Ishikawa (cell line): Measurements from ENCODE around the gene PSD2.
A peak's percentile ranks its signal among the peaks of the same experiment; 100 is the strongest.

Experiments used
- CEBPB ChIP-seq: IDR thresholded peaks from 2 replicates; pipeline ENCODE4 v1.6.1; 2012
- CREB1 ChIP-seq: IDR thresholded peaks from 2 replicates; pipeline ENCODE4 v1.6.1; 2012; ENCODE audit warnings: low read depth
- EGR1 ChIP-seq: IDR thresholded peaks from 2 replicates; pipeline ENCODE4 v1.6.1; 2012
- EP300 ChIP-seq: IDR thresholded peaks from 2 replicates; pipeline ENCODE4 v1.6.1; 2012; ENCODE audit warnings: borderline replicate concordance
- FOXM1 ChIP-seq: IDR thresholded peaks from 2 replicates; pipeline ENCODE4 v1.6.1; 2012; ENCODE audit warnings: low read depth, borderline replicate concordance
- MAX ChIP-seq: IDR thresholded peaks from 2 replicates; pipeline ENCODE4 v1.6.1; 2012
- NFIC ChIP-seq: IDR thresholded peaks from 2 replicates; pipeline ENCODE4 v1.6.1; 2012
- RAD21 ChIP-seq: IDR thresholded peaks from 2 replicates; pipeline ENCODE4 v1.6.1; 2012; ENCODE audit warnings: low read depth
- REST ChIP-seq: IDR thresholded peaks from 2 replicates; pipeline ENCODE4 v1.6.1; 2012; ENCODE audit warnings: low read depth, mild to moderate bottlenecking
- TAF1 ChIP-seq: IDR thresholded peaks from 2 replicates; pipeline ENCODE4 v1.6.1; 2012; ENCODE audit warnings: low read depth, mild to moderate bottlenecking
- TCF12 ChIP-seq: IDR thresholded peaks from 2 replicates; pipeline ENCODE4 v1.6.1; 2012; ENCODE audit warnings: low read depth
- TEAD4 ChIP-seq: IDR thresholded peaks from 2 replicates; pipeline ENCODE4 v1.6.1; 2012
- YY1 ChIP-seq: IDR thresholded peaks from 2 replicates; pipeline ENCODE4 v1.6.1; 2012; ENCODE audit warnings: low read depth
- ZBTB7A ChIP-seq: IDR thresholded peaks from 2 replicates; pipeline ENCODE4 v1.6.1; 2012; ENCODE audit warnings: low read depth
- TF ChIP-seq, protein P1 (sequence below): IDR thresholded peaks from 2 replicates; pipeline ENCODE4 v1.6.1; 2012

PSD2 gene

DNA sequence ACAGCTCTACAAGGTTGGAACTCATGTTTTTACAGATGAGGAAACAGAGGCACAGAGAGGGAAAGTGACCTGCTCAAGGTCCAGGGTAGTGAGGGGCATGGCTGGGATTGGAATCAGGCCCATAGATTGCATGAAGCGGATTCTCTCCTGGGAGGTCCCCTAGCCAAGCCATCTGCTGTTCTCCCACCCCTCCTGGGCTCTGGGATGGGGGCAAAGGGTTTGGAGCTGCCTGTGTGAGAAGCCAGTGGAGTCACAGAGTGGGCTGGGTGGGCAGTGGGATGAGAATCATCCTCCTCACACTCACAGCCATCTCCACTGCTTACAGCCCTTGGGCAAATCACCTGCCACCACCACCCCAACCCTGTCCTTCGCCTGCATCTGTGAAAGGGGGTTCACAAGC lies 38.6 kb upstream of the PSD2 start:
- TF ChIP-seq TAF1 (no peak), CEBPB (no peak)

GRCh38 chr5:139757727-139758509 lies 37.7 kb upstream of the PSD2 start:
- peak; percentile 14; the same call in 1 of the 2 replicates for TF ChIP-seq EP300
- no peak for TF ChIP-seq YY1
- TF ChIP-seq TEAD4: 0 out of 2 replicates have a peak, but pooled peaks have one; percentile 47

DNA sequence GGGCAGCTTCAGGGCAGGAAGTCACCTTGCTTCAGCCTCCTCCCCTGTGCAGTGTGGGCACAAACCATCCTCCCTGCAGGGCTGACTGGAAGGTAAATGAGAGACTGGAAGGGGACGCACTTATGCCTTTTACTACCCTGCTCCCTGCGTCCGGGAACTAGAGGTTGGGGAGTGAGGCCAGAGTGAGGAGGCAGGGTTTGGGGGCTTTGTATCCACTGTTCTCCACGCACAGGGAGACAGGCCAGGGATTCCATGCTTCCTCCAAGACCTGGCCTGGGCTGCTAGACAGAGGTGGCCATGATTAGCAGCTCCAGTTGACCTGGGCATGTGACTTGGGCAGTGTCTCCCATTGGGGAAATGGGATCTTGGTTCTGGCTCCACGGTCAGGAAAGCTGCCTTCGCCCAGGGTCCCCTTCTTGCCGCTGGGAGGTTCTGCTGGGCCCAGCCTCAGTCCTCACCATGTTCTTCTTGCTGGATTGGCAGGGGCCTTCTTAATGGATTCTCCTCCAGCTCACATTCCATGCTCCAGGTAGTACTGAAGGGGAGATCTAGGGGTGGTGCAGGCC lies 37.0 kb upstream of the PSD2 start:
- TF ChIP-seq MAX (peak; percentile 40; the same call in 1 of the 2 replicates), TEAD4 (0 out of 2 replicates have a peak, but pooled peaks have one; percentile 0), REST (no peak), TCF12 (0 out of 2 replicates have a peak, but pooled peaks have one; percentile 14)
- TF ChIP-seq, protein P1, sequence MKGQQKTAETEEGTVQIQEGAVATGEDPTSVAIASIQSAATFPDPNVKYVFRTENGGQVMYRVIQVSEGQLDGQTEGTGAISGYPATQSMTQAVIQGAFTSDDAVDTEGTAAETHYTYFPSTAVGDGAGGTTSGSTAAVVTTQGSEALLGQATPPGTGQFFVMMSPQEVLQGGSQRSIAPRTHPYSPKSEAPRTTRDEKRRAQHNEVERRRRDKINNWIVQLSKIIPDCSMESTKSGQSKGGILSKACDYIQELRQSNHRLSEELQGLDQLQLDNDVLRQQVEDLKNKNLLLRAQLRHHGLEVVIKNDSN: peak; percentile 64

DNA sequence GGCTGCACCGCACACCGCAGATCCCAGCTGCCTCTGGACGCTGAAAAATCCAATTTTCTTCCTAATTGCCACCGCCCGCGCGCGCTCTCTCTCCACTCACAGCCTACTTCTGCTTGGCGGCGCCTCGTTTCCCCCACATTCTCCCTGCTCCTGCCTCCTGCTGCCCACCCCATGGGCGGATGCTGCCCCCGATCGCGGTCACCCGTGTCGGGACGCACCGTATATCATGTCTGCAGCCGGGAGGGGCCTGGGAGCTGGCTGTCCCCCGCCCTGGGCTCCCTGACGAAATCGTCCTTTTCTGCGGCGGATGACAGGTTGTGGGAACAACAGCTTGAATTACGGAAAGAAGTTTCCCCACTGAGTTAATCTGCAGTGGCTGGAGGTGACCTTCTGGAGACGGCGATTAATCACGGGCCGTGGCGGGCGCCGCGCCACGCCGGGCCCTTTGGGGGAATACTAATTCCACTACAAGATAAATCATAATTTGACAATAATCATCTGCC lies 36.3 kb upstream of the PSD2 start:
- TF ChIP-seq, protein P1: no peak
- TF ChIP-seq FOXM1: peak; percentile 83
- TF ChIP-seq TEAD4: peak; percentile 49; the same call in 1 of the 2 replicates
- peak; percentile 92 for TF ChIP-seq TCF12
- peak; percentile 1; the same call in 1 of the 2 replicates for TF ChIP-seq RAD21
- peak; percentile 91 for TF ChIP-seq EP300
- no peak for TF ChIP-seq ZBTB7A
- no peak for TF ChIP-seq EGR1
- peak; percentile 55; the same call in 1 of the 2 replicates for TF ChIP-seq NFIC
- TF ChIP-seq CEBPB: 0 out of 2 replicates have a peak, but pooled peaks have one; percentile 32
- no peak for TF ChIP-seq TAF1

DNA sequence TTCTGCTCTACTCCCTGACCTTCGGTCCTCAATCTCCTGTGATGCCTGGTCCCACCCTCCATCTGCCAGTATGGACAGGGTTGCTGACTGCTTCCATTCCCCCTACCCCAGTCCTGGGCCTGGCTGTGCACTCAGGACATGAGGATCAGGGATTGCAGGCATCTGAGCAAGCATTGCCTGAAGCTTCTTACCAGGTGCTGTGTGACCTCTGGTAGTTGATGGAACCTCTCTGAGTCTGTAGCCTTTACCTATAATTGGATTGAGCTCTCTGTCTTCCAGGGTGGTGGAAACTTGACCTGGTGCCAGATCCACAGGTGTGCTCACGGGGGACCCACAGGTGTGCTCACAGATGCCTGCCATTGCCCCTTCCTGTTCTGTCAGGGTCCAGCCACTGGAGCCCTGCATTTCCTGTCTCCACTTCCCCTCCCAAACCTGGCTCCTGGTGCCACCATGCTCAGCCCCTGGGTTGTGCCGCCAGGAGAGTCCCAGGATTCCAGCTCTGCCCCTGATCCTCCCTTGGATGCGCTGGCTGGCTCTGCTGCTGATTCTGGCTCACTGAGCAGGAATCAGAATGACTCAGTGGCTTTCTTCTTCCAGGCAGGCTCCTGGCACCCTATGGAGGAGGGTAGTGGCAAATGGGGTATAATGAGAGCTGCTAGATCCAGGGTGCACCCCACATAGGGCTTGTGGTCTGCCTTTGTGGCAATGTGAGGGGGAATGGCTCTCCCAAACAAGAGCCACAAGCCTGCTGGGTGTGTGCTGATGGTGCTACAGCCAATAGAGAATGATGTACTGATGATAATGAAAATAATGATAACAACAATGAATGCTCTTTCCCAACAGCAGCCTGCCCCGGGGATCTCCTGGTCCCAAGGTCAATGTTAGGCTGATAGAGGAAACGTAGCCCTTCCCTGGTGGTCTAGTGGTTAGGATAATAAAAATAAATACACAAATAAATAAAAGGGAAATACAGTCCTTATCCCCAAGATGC lies 35.2 kb upstream of the PSD2 start:
- TF ChIP-seq TEAD4 (peak; percentile 62), RAD21 (no peak), TAF1 (no peak), MAX (no peak; the same call in 1 of the 2 replicates), CEBPB (no peak; the same call in 1 of the 2 replicates), YY1 (0 out of 2 replicates have a peak, but pooled peaks have one; percentile 43), EGR1 (no peak), NFIC (peak; percentile 84), REST (no peak), ZBTB7A (peak; percentile 30; the same call in 1 of the 2 replicates), CREB1 (no peak), EP300 (peak; percentile 95), FOXM1 (peak; percentile 79), TCF12 (peak; percentile 98)
- TF ChIP-seq, protein P1: no peak
